Muscle layer of duodenum (tissue), 2 donors: ENCODE results near the gene NOL9.
A peak's percentile ranks its signal among the peaks of the same experiment; 100 is the strongest.

Experiments
- H3K27ac ChIP-seq: one replicate; pipeline ENCODE4 v1.7.0; 2013; ENCODE audit warnings: mild to moderate bottlenecking, low read length
- H3K27me3 ChIP-seq: one replicate; pipeline ENCODE4 v1.7.0; 2013; ENCODE audit warnings: low read depth, mild to moderate bottlenecking, control low read depth, low read length
- H3K36me3 ChIP-seq, 2 donors: one replicate each; pipeline ENCODE4 v1.7.0; 2013; ENCODE audit warnings: low read length in 2 of 2, control low read depth in 1 of 2, mild to moderate bottlenecking in 1 of 2; ENCODE audit not compliant: insufficient read depth in 2 of 2, control insufficient read depth in 1 of 2
- H3K4me1 ChIP-seq, 2 donors: one replicate each; pipeline ENCODE4 v1.7.0; 2013; ENCODE audit warnings: low read length in 2 of 2, mild to moderate bottlenecking in 2 of 2, control low read depth in 1 of 2, moderate library complexity in 1 of 2; ENCODE audit not compliant: insufficient read depth in 2 of 2, control insufficient read depth in 1 of 2
- H3K4me3 ChIP-seq, 2 donors: one replicate each; pipeline ENCODE4 v1.7.0; 2013; ENCODE audit warnings: low read length in 2 of 2, low read depth in 1 of 2, mild to moderate bottlenecking in 1 of 2
- H3K9me3 ChIP-seq, 2 donors: one replicate each; pipeline ENCODE4 v1.7.0; 2013; ENCODE audit warnings: low read length in 2 of 2, control low read depth in 1 of 2, mild to moderate bottlenecking in 1 of 2; ENCODE audit not compliant: control insufficient read depth in 1 of 2
- donor health status: healthy.

Gene NOL9

DNA sequence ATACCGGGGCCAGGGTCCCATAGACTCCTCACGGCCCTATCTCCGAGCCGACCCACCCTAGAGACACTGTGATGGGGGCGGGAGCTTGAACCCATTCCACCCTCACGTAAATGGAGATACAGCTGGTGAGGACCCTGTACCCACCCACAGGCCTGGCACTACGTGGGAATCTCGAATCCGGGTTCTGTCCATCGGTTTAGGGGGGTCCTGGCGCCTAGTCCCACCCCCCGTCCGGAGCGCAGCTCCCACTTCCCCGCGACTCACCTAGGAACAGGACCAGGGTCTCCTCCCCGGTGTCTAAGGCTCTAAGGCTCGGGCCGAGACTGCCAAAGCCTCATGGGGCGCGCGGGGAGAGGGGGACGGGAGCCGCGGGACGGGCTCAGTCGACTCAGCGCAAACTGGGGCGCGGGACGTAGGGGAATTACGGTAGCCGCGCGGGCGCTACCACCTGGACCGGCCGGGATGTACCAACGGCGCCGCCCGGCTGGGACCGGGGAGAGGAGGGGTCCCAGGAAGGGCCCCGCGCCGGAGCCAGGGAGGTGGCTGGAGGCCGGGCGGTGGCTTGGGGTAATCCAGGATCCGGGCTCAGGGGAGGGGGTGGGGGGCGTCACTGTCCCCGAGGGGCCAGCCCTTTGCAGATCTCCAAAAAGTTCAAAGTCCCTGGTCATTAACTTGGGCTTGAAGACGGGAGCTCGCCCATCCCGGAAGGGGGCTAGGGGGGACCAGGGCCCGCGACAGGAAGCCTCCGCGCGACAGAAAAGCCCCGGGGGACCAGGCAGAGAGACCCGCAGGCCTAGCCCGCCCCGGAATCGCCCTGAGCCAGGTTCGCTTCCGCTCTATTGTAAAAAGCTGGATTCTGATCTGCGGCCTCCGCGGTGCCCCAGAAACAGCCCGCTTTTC, 63.9 kb downstream of the NOL9 start:
- Histone ChIP-seq H3K4me3 (peak overlapping the region; percentile 48 to 77), H3K9me3 (no peaks in the 10 kb centered on the region), H3K27me3 (peaks cover 8% of the 10 kb centered on the region), H3K36me3 (no peaks in the 10 kb centered on the region), H3K4me1 (peaks cover 0 to 32% of the 10 kb centered on the region in 2 donors), H3K27ac (no peak overlapping the region)

DNA sequence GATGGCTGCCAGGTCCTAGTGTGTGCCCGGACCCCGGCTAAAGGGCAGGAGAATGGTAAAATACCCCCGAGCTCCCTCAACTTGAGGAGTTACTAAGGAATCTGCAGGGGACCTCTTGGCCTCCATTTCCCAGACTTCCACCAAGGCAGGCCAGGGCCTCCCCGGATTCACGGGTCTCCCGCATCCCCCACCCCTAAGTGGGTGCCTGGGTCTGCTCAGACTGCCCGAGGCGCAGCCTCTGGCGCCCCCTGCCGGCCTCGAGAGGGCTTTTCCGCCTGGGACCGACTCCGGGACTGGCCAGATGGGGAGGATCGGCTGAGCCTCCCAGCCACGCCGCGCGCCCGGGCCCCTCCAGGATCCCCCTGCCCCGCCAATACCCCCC, 64.5 kb downstream of the NOL9 start:
- H3K9me3 ChIP-seq = no peaks in the 10 kb centered on the region
- H3K27me3 ChIP-seq = peaks cover 9% of the 10 kb centered on the region
- no peak overlapping the region for H3K27ac ChIP-seq
- H3K4me1 ChIP-seq = peaks cover 0 to 37% of the 10 kb centered on the region in 2 donors
- H3K4me3 ChIP-seq = peak overlapping the region; percentile 48 to 77
- no peaks in the 10 kb centered on the region for H3K36me3 ChIP-seq

DNA sequence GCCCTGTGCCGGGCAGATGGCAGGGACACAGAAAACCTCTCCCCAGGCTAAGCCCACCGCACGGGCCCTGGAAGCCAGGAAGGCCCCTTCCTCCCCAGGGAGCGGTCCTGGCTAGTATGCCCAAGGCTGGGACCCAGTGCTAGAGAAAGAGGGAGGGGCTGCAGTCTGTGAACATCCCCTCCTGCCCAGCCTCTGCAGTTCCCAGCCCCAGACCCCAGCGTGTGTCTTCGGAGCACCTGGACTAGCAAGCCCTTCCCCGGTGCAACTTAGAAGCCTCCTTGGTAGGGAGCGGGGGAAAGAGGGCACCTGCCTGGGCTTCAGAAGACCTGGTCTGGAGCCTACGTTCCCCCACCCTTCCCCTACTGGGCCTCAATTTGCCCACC, 64.9 kb downstream of the NOL9 start:
- H3K27me3 ChIP-seq = peaks cover 13% of the 10 kb centered on the region
- H3K4me1 ChIP-seq = peaks cover 0 to 37% of the 10 kb centered on the region in 2 donors
- no peaks in the 10 kb centered on the region for H3K9me3 ChIP-seq
- H3K4me3 ChIP-seq = no peak overlapping the region
- no peak overlapping the region for H3K27ac ChIP-seq
- no peaks in the 10 kb centered on the region for H3K36me3 ChIP-seq

DNA sequence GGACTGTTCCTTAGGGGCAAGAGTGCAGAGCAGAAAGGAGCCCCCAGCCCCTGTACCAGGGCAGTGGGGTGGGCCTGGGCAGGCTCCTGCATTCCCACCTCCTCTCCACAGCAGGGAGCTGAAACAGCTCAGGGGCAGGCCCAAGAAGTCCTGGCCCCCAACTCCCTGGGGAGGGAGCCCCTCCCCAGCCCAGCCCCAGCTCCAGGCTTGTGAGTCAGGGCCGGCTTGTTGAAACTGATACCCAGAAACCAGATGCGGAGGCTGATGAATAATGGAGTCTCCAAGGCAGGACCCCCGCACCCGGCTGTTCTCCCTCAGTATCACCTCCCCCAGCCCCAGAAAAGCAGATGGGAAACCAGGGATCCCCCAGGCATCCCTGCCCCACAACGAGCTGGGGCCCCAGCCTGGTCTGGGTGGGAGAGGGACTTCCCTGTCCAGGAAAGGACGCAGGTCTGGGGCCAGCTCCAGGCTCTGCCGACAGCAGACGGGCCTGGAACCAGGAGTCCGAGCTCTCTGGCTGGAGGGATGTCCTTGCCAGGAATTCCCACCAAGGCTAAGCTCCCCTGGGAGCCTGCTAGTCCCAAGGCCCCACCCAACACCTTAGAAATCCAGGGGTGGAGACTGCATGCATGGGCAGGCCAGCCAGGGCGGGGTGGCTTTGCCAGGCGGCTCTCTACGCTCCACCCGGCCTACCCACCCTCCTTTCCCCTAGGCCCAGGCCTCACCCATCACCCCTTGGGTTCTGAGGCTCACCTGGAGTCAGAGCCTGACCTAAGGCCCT, 65.5 kb downstream of the NOL9 start:
- H3K36me3 ChIP-seq = no peaks in the 10 kb centered on the region
- no peak overlapping the region for H3K4me3 ChIP-seq
- H3K27ac ChIP-seq = no peak overlapping the region
- peaks cover 0 to 37% of the 10 kb centered on the region in 2 donors for H3K4me1 ChIP-seq
- peaks cover 13% of the 10 kb centered on the region for H3K27me3 ChIP-seq
- H3K9me3 ChIP-seq = no peaks in the 10 kb centered on the region

DNA sequence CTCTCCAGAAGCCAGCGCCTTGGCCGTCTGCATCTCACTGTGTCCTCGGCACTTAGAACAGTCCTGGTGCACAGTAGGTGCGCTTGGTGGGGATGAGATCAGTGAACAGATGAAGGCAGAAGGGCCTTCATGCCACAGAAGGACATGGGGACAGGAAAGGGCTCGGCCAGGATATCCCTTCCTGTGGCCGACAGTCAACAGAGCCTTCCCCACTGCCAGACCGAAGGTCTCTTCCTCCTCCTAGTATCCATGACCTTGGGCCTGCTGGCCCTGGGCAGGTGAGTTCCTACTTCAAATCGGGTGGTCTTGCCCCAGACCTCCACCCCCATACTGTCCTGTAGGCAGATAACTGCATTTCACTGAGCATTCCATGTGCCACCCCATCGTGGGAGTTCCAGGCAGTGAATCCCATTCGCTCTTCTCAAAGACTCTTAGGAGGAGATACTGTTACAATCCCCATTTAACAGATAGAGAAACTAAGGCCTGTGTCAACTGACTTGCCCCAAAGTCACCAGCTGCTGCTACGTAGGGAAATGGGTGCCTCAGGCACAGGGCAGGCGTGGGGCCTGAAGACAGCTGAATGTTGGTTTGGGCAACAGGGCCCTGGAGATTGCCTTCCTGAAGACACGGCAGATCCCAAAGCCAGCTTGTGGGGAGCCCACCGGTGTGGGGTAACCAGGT, 66.4 kb downstream of the NOL9 start:
- H3K27me3 ChIP-seq = peaks cover 13% of the 10 kb centered on the region
- peaks cover 0 to 37% of the 10 kb centered on the region in 2 donors for H3K4me1 ChIP-seq
- H3K9me3 ChIP-seq = no peaks in the 10 kb centered on the region
- H3K27ac ChIP-seq = no peak overlapping the region
- H3K36me3 ChIP-seq = no peaks in the 10 kb centered on the region
- H3K4me3 ChIP-seq = no peak overlapping the region

DNA sequence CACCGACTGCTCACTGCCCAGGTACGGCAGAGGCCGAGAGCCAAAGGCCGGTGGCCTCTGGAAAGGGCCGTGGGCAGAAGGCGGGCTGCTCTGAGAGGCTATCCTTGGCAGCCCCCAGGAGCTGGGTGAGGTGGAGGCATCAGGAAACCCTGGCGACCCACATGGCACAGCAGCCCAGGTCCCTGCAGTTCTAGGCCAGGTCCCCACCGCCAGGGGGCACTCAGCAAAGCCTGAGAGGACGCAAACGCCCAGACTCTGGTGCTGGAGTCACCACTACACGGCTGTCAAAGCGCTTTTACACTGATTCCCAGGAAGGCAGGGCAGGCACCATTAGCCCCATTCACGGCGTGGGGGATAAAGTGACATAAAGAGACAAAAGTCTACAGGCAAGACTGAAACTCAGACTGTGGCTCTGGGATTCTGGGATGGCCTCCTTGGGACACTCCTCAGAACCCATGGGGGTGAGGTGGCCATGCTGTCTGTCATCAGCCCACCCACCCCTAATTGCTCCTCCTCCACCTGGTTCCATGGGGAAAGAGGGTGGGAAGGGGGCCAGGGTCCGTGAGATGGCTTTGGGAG, 67.8 kb downstream of the NOL9 start:
- Histone ChIP-seq H3K4me1 (peaks cover 0 to 37% of the 10 kb centered on the region in 2 donors), H3K4me3 (peak overlapping the region in 1 of 2 donors; percentile 42), H3K9me3 (no peaks in the 10 kb centered on the region), H3K36me3 (no peaks in the 10 kb centered on the region), H3K27ac (no peak overlapping the region), H3K27me3 (peaks cover 13% of the 10 kb centered on the region)

DNA sequence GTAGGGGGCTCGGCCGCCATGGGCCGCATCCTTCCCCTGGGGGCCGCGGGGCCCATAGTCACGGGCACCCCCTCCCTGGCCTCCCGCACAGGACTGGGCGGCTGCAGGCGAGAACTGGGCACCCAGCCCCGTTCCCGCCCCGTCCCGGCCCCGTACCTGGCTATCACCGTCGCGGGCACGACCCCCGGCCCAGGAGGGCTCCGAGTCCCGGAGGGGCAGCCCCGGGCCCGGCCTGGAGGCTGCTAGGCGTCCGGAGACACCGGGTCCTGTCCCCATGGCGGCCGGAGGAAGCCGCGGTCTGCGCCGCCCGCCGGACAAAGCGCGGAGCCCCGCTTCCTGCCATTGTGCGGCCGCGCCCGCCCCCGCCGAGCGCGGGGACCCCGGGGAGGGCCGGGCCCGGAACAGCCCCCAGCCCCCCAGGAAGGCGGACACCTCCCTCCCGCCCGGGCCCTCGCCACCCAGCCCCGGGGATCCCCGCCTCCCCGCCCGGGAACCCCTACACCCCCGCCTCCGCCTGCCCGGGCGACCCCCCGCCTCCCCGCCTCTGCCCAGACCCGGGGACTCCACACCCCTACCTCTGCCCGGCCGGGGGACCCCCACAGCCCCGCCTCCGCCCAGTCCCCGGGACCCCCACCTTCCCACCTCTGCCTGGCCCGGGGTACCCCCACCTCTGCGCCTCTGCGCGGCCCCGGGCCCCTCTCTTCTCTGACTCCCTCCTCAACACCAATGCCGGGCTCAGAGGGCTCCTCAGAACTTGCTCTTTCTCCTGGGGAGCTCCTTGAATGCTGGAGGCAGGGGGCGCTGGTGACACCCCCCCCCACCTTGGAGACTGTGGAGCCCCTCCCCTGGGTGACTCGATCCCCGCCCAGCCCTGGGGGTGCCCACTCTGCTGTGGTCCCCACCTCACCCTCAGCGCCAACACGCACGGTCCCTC, 68.9 kb downstream of the NOL9 start:
- H3K36me3 ChIP-seq = no peaks in the 10 kb centered on the region
- H3K4me1 ChIP-seq = peaks cover 0 to 28% of the 10 kb centered on the region in 2 donors
- peaks cover 13% of the 10 kb centered on the region for H3K27me3 ChIP-seq
- peak overlapping the region in 1 of 2 donors; percentile 45 for H3K4me3 ChIP-seq
- no peaks in the 10 kb centered on the region for H3K9me3 ChIP-seq
- H3K27ac ChIP-seq = no peak overlapping the region

DNA sequence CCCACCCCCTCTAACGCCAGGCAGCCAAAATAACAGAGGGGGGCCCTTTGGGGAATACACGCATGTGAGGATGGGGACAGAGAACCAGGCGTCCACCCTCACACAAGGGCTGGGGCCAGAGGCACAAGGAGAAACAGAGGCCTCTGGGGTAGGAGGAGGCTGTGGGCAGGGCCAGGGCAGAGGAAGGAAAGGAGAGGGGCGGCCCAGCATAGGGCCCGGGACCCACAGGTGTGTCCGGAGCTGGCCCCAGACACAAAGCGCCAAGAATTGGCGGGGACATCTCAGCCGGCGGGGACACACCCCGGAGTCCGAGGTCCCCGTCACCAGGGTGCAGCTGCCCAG, 69.5 kb downstream of the NOL9 start:
- H3K4me1 ChIP-seq = peaks cover 0 to 21% of the 10 kb centered on the region in 2 donors
- peak overlapping the region in 1 of 2 donors; percentile 45 for H3K4me3 ChIP-seq
- H3K9me3 ChIP-seq = no peaks in the 10 kb centered on the region
- peaks cover 13% of the 10 kb centered on the region for H3K27me3 ChIP-seq
- no peaks in the 10 kb centered on the region for H3K36me3 ChIP-seq
- H3K27ac ChIP-seq = no peak overlapping the region

DNA sequence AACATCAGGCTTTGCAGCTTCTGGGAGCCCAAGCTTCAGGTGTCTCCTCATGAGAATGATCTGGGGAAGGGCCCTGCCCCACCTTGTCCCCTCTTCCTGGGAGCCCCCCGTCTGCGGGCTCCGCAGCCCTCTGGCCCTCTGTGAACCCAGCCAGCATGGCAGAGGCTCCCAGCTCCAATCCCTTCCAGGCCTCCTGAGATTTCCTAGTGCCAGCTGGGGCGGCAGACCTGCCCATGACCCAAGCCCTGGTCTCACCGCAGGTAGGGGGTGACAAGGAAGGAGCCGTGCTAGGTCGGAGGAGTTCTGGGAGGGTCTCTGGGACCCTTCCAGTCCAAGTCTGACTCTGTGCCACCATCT, 70.6 kb downstream of the NOL9 start:
- Histone ChIP-seq H3K27ac (no peak overlapping the region), H3K27me3 (peaks cover 13% of the 10 kb centered on the region), H3K4me1 (peaks cover 0 to 19% of the 10 kb centered on the region in 2 donors), H3K9me3 (no peaks in the 10 kb centered on the region), H3K36me3 (no peaks in the 10 kb centered on the region), H3K4me3 (no peak overlapping the region)

DNA sequence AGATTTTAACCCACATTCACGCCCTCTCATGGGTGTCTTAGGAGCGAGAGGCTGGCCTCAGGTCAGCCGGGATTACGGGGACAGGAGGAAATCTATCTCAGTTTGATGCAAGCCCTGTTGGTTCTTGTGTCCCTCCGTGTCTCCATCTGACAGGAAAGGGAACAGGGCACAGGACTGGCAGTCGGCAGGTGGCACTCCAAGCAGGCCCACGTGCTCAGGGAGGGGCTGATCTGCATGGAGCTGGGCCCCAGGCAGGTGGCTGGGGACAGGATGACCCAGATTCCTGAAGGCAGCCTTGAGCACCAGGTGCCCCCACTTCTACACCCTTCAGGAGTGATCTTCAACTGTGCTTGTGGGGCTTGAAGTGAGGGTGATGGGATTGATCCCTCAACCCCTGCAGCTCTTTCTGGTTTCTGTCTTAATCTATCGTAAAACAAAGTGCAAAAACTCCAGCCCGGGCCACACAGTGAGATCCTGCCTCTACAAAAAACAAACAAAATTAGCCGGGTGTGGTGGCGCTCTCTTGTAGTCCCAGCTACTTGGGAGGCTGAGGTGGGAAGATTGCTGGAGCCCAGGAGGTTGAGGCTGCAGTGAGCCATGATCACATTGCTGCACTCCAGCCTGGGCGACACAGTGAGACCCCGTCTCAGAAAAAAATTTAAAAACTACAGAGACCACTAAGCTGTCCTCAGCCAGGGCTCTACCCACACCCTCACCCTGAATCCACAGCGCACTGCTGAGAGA, 71.1 kb downstream of the NOL9 start:
- H3K27ac ChIP-seq = no peak overlapping the region
- H3K9me3 ChIP-seq = no peaks in the 10 kb centered on the region
- peaks cover 0 to 19% of the 10 kb centered on the region in 2 donors for H3K4me1 ChIP-seq
- H3K4me3 ChIP-seq = no peak overlapping the region
- no peaks in the 10 kb centered on the region for H3K36me3 ChIP-seq
- peaks cover 13% of the 10 kb centered on the region for H3K27me3 ChIP-seq
